Putamen (tissue), 1 donor: ENCODE measurements around the gene NNT.
A peak's percentile ranks its signal among the peaks of the same experiment; 100 is the strongest.
"Not testable (repeated sequence)": the region's sequence is repeated elsewhere in the genome, so short reads cannot be mapped to it uniquely, and the experiment has no call there.

Source experiments
- DNase-seq: peaks from one replicate; pipeline ENCODE4 v3.0.0-alpha.2; 2016; ENCODE audit warnings: low spot score

The NNT gene

GRCh38 chr5:43627028-43627427 is 24.0 kb downstream of the NNT start:
- no peak for DNase-seq

- DNase-seq = peak; percentile 38
Observed at GRCh38 chr5:43631182-43631910, 28.4 kb downstream of the NNT start.

GRCh38 chr5:43634621-43635020 is 31.6 kb downstream of the NNT start:
- DNase-seq = no peak

GRCh38 chr5:43635374-43635773 is 32.4 kb downstream of the NNT start:
- DNase-seq = no peak

- no peak for DNase-seq
Observed at GRCh38 chr5:43636076-43636475, 33.1 kb downstream of the NNT start.

- DNase-seq = no peak
Observed at GRCh38 chr5:43637416-43637815, 34.4 kb downstream of the NNT start.

GRCh38 chr5:43638107-43638506 is 35.1 kb downstream of the NNT start:
- DNase-seq = no peak

- no peak for DNase-seq
Observed at GRCh38 chr5:43638546-43638945, 35.6 kb downstream of the NNT start.

- no peak for DNase-seq
Observed at GRCh38 chr5:43639566-43639965, 36.6 kb downstream of the NNT start.

GRCh38 chr5:43642428-43642827 is 39.4 kb downstream of the NNT start:
- DNase-seq = no peak

- DNase-seq = no peak
Observed at GRCh38 chr5:43643327-43643726, 40.3 kb downstream of the NNT start.

GRCh38 chr5:43643750-43644149 is 40.8 kb downstream of the NNT start:
- no peak for DNase-seq

GRCh38 chr5:43646992-43647391 is 44.0 kb downstream of the NNT start:
- DNase-seq = no peak

GRCh38 chr5:43647789-43648188 is 44.8 kb downstream of the NNT start:
- DNase-seq = no peak

- no peak for DNase-seq
Observed at GRCh38 chr5:43648499-43649124, 45.6 kb downstream of the NNT start.

- no peak for DNase-seq
Observed at GRCh38 chr5:43649256-43649655, 46.3 kb downstream of the NNT start.

- DNase-seq = no peak
Observed at GRCh38 chr5:43652537-43653302, 49.7 kb downstream of the NNT start.

GRCh38 chr5:43658509-43658908 is 55.5 kb downstream of the NNT start:
- DNase-seq = no peak

GRCh38 chr5:43659075-43659474 is 56.1 kb downstream of the NNT start:
- DNase-seq = no peak

- no peak for DNase-seq
Observed at GRCh38 chr5:43661102-43661501, 58.1 kb downstream of the NNT start.

GRCh38 chr5:43663916-43664315 is 60.9 kb downstream of the NNT start:
- no peak for DNase-seq

- no peak for DNase-seq
Observed at GRCh38 chr5:43664501-43665040, 61.6 kb downstream of the NNT start.

- DNase-seq = not testable (repeated sequence)
Observed at GRCh38 chr5:43665749-43666148, 62.8 kb downstream of the NNT start.
